K562 (cell line): ENCODE data around the gene NR2F6. TPM values are rescaled to one million over a fixed set of nuclear protein-coding genes. Genes with fewer than 3 reads are reported as not detected.

Source experiments
- EP400 ChIP-seq: fragments of 450-650 bp; IDR thresholded peaks from 2 replicates; pipeline ENCODE4 v1.6.1; 2017; ENCODE audit warnings: antibody characterized with exemption, mild to moderate bottlenecking, moderate library complexity
- MTA3 ChIP-seq: fragments of 450-650 bp; formaldehyde crosslinking; IDR thresholded peaks from 2 replicates; pipeline ENCODE4 v1.6.1; 2017; ENCODE audit warnings: mild to moderate bottlenecking, borderline replicate concordance
- SAP30 ChIP-seq: fragments of 200-600 bp; sonication (generic); IDR thresholded peaks from 2 replicates; pipeline ENCODE4 v1.6.1; 2012; ENCODE audit warnings: borderline replicate concordance, low read depth, mild to moderate bottlenecking, moderate library complexity, low read length, control low read depth, inconsistent platforms; ENCODE audit not compliant: insufficient read depth, poor library complexity, severe bottlenecking
- ZNF134 ChIP-seq: fragments of 250-450 bp; sonication (Bioruptor Pico); conservative IDR thresholded peaks from 2 replicates; pipeline ENCODE4 v1.4.0; 2020
- polyA plus RNA-seq, 8 experiments: library from polyadenylated mRNA; depleted of rRNA in 4 of 8; stranded (reverse) in 5 of 8; unstranded in 3 of 8; fragments of >200 nt; fragmentation: Nextera tagmentation in 2 of 8; fragmentation: Illumina TruSeq in 1 of 8; extraction: Ambion mirVana in 2 of 8; extraction: Trizol in 1 of 8; gene quantifications; 2 replicates each; pipeline versions ENCODE4 v1.2.1 to v1.2.3, GENCODE V29; 2011 to 2014; ENCODE audit warnings: inconsistent platforms in 1 of 8, missing spikeins in 1 of 8
- total RNA-seq, 7 experiments: library from RNA; depleted of rRNA in 6 of 7; stranded (reverse); fragments of >200 nt in 6 of 7; fragmentation: Illumina TruSeq in 2 of 7; extraction: Trizol in 2 of 7; gene quantifications; 2 replicates each; pipeline versions ENCODE4 v1.2.1 to v1.2.3, GENCODE V29; 2011 to 2021; ENCODE audit warnings: low replicate concordance in 1 of 7
- TF ChIP-seq, protein P1 (sequence below), 2 experiments: fragments of 450-650 bp in 1 of 2; sonication (generic) in 1 of 2; formaldehyde crosslinking in 1 of 2; IDR thresholded peaks; 2 replicates each; pipeline versions ENCODE4 v1.7.1 to v1.9.0; 2016 to 2022; ENCODE audit warnings: inconsistent platforms in 1 of 2, mild to moderate bottlenecking in 1 of 2, missing genetic modification reagents in 1 of 2
- TF ChIP-seq, protein P2 (sequence below): fragments of 250-450 bp; sonication (Bioruptor Pico); IDR thresholded peaks from 2 replicates; pipeline ENCODE4 v1.9.0; 2021; ENCODE audit warnings: mild to moderate bottlenecking, inconsistent platforms
- TF ChIP-seq, protein P3 (sequence below): sonication (generic); formaldehyde crosslinking; IDR thresholded peaks from 2 replicates; pipeline ENCODE4 v1.8.0; 2022; ENCODE audit warnings: mild to moderate bottlenecking, missing genetic modification reagents

The NR2F6 gene
- total and polyA plus RNA-seq, 9 of the 15 experiments (the other 6 are each of a cell fraction or from before 2014, with no cell fraction given): 0.76 to 97.5 (median 18.8) TPM

DNA sequence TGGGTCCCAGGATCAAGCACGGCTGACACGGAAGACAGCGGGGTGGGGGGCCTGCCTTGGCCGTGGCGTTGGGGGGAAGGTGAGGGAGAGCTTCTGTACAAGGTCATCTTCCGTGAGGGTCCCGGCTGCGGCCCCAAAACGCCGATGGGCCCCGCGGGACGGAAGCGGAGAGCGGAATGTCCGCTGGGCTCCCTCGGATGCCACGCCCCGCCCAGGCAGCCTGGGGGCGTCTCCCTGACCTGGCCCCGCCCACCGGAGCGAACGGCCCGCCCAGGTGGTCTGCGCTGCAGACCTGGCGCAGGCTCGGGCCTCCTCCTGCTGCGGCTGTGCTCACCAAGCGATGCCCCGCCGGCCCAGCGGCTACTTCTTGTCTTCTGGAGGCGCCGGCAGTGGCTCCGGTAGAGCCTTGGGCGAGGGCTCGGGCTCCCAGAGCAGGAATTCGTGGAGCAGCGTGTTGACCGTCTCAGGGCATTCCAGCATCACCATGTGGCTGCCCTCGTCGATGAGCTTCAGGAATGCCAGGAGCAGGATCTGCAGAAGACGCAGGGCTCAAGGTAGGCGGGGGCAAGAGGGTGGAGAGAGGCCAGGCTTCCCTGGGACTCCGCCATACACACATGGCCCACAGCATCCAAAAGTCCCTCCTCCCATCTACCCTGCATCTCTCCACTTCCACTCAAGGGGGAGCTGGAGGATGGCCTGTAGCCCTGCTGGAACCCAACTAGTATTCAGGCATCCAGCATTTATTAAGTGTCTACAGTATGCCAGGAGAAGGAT is 46.8 kb upstream of the NR2F6 start (continued):
- TF ChIP-seq SAP30 (peak; percentile 65), EP400 (peak; percentile 93), ZNF134 (no peak), MTA3 (peak; percentile 74; the same call in 1 of the 2 replicates)
- TF ChIP-seq, protein P1, sequence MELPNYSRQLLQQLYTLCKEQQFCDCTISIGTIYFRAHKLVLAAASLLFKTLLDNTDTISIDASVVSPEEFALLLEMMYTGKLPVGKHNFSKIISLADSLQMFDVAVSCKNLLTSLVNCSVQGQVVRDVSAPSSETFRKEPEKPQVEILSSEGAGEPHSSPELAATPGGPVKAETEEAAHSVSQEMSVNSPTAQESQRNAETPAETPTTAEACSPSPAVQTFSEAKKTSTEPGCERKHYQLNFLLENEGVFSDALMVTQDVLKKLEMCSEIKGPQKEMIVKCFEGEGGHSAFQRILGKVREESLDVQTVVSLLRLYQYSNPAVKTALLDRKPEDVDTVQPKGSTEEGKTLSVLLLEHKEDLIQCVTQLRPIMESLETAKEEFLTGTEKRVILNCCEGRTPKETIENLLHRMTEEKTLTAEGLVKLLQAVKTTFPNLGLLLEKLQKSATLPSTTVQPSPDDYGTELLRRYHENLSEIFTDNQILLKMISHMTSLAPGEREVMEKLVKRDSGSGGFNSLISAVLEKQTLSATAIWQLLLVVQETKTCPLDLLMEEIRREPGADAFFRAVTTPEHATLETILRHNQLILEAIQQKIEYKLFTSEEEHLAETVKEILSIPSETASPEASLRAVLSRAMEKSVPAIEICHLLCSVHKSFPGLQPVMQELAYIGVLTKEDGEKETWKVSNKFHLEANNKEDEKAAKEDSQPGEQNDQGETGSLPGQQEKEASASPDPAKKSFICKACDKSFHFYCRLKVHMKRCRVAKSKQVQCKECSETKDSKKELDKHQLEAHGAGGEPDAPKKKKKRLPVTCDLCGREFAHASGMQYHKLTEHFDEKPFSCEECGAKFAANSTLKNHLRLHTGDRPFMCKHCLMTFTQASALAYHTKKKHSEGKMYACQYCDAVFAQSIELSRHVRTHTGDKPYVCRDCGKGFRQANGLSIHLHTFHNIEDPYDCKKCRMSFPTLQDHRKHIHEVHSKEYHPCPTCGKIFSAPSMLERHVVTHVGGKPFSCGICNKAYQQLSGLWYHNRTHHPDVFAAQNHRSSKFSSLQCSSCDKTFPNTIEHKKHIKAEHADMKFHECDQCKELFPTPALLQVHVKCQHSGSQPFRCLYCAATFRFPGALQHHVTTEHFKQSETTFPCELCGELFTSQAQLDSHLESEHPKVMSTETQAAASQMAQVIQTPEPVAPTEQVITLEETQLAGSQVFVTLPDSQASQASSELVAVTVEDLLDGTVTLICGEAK (IDR thresholded peaks at IDR 0.05): 0 out of 2 replicates have a peak, but pooled peaks have one; percentile 38
- TF ChIP-seq, protein P1 (CRISPR knock-in tag; IDR thresholded peaks at IDR 0.05): no peak
- TF ChIP-seq, protein P2, sequence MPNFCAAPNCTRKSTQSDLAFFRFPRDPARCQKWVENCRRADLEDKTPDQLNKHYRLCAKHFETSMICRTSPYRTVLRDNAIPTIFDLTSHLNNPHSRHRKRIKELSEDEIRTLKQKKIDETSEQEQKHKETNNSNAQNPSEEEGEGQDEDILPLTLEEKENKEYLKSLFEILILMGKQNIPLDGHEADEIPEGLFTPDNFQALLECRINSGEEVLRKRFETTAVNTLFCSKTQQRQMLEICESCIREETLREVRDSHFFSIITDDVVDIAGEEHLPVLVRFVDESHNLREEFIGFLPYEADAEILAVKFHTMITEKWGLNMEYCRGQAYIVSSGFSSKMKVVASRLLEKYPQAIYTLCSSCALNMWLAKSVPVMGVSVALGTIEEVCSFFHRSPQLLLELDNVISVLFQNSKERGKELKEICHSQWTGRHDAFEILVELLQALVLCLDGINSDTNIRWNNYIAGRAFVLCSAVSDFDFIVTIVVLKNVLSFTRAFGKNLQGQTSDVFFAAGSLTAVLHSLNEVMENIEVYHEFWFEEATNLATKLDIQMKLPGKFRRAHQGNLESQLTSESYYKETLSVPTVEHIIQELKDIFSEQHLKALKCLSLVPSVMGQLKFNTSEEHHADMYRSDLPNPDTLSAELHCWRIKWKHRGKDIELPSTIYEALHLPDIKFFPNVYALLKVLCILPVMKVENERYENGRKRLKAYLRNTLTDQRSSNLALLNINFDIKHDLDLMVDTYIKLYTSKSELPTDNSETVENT (CRISPR knock-in tag): peak; percentile 26; the same call in 1 of the 2 replicates
- TF ChIP-seq, protein P3, sequence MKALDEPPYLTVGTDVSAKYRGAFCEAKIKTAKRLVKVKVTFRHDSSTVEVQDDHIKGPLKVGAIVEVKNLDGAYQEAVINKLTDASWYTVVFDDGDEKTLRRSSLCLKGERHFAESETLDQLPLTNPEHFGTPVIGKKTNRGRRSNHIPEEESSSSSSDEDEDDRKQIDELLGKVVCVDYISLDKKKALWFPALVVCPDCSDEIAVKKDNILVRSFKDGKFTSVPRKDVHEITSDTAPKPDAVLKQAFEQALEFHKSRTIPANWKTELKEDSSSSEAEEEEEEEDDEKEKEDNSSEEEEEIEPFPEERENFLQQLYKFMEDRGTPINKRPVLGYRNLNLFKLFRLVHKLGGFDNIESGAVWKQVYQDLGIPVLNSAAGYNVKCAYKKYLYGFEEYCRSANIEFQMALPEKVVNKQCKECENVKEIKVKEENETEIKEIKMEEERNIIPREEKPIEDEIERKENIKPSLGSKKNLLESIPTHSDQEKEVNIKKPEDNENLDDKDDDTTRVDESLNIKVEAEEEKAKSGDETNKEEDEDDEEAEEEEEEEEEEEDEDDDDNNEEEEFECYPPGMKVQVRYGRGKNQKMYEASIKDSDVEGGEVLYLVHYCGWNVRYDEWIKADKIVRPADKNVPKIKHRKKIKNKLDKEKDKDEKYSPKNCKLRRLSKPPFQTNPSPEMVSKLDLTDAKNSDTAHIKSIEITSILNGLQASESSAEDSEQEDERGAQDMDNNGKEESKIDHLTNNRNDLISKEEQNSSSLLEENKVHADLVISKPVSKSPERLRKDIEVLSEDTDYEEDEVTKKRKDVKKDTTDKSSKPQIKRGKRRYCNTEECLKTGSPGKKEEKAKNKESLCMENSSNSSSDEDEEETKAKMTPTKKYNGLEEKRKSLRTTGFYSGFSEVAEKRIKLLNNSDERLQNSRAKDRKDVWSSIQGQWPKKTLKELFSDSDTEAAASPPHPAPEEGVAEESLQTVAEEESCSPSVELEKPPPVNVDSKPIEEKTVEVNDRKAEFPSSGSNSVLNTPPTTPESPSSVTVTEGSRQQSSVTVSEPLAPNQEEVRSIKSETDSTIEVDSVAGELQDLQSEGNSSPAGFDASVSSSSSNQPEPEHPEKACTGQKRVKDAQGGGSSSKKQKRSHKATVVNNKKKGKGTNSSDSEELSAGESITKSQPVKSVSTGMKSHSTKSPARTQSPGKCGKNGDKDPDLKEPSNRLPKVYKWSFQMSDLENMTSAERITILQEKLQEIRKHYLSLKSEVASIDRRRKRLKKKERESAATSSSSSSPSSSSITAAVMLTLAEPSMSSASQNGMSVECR (CRISPR knock-in tag): peak; percentile 32; the same call in 1 of the 2 replicates
